Measurements from ENCODE around the gene SAMSN1. TPM values are rescaled to one million over a fixed set of nuclear protein-coding genes. Genes with fewer than 3 reads are reported as not detected.

The SAMSN1 gene
- total and polyA plus RNA-seq, 8 donors: 1.6 to 21.6 (median 11.1) TPM; not detected in 1

- Histone ChIP-seq H3K27me3 (no peaks in the 10 kb centered on the region), H3K27ac (peak overlapping the region in 4 of 5 donors; percentile 23 to 69 (median 41)), H3K36me3 (no peaks in the 10 kb centered on the region), H3K4me3 (peak overlapping the region in 2 of 4 donors; percentile 1 to 30), H3K9me3 (no peaks in the 10 kb centered on the region), H3K4me1 (no peaks in the 10 kb centered on the region)
- DNase-seq: no peak
- TF ChIP-seq POLR2A (IDR thresholded peaks at IDR 0.05) (no peak), CTCF (IDR thresholded peaks at IDR 0.05) (no peak), EP300 (IDR thresholded peaks at IDR 0.05) (no peak), POLR2AphosphoS5 (IDR thresholded peaks at IDR 0.05) (no peak)
- intact Hi-C loops (cut with DNase I; ENCODE audit: low total_unique reads): no loop called here
Measured at GRCh38 chr21:14542638-14543037, 3.5 kb downstream of the SAMSN1 start.

- peak overlapping the region in 4 of 5 donors; percentile 23 to 69 (median 41) for H3K27ac ChIP-seq
- H3K27me3 ChIP-seq: no peaks in the 10 kb centered on the region
- H3K4me3 ChIP-seq: peak overlapping the region in 3 of 4 donors; percentile 1 to 30 (median 3)
- intact Hi-C loops (cut with DNase I; ENCODE audit: low total_unique reads): no loop called here
- no peak for DNase-seq
- H3K36me3 ChIP-seq: no peaks in the 10 kb centered on the region
- TF ChIP-seq EP300 (IDR thresholded peaks at IDR 0.05) (no peak), POLR2A (IDR thresholded peaks at IDR 0.05) (no peak), CTCF (IDR thresholded peaks at IDR 0.05) (no peak), POLR2AphosphoS5 (IDR thresholded peaks at IDR 0.05) (peak in 1 of 3 donors; percentile 8)
- no peaks in the 10 kb centered on the region for H3K9me3 ChIP-seq
- H3K4me1 ChIP-seq: no peaks in the 10 kb centered on the region
- 60 to 65% (median 64%) methylated on average over 8 of the region's 8 CpGs for WGBS, 5 donors
Measured at GRCh38 chr21:14541841-14542490, 4.1 kb downstream of the SAMSN1 start.

GRCh38 chr21:14538483-14538882 is 7.6 kb downstream of the SAMSN1 start:
- H3K27me3 ChIP-seq: no peaks in the 10 kb centered on the region
- H3K4me1 ChIP-seq: no peaks in the 10 kb centered on the region
- no peaks in the 10 kb centered on the region for H3K36me3 ChIP-seq
- H3K27ac ChIP-seq: no peak overlapping the region
- DNase-seq: no peak
- no peak overlapping the region for H3K4me3 ChIP-seq
- no peak for TF ChIP-seq POLR2AphosphoS5 (IDR thresholded peaks at IDR 0.05)
- TF ChIP-seq EP300 (IDR thresholded peaks at IDR 0.05): no peak
- no peak for TF ChIP-seq POLR2A (IDR thresholded peaks at IDR 0.05)
- TF ChIP-seq CTCF (IDR thresholded peaks at IDR 0.05): no peak
- intact Hi-C loops (cut with DNase I; ENCODE audit: low total_unique reads): no loop called here
- no peaks in the 10 kb centered on the region for H3K9me3 ChIP-seq

- intact Hi-C loops (cut with DNase I; ENCODE audit: low total_unique reads): no loop called here
- no peak for TF ChIP-seq POLR2A (IDR thresholded peaks at IDR 0.05)
- no peak for TF ChIP-seq EP300 (IDR thresholded peaks at IDR 0.05)
- TF ChIP-seq CTCF (IDR thresholded peaks at IDR 0.05): no peak
- no peak for TF ChIP-seq POLR2AphosphoS5 (IDR thresholded peaks at IDR 0.05)
- Histone ChIP-seq H3K4me1 (peaks cover 0 to 3% (median 0%) of the 10 kb centered on the region in 4 donors), H3K27me3 (no peaks in the 10 kb centered on the region), H3K36me3 (no peaks in the 10 kb centered on the region), H3K27ac (no peak overlapping the region), H3K9me3 (no peaks in the 10 kb centered on the region), H3K4me3 (no peak overlapping the region)
- no peak for DNase-seq
- 91 to 97% (median 94%) methylated on average over 5 of the region's 5 CpGs for WGBS, 5 donors
Measured at GRCh38 chr21:14536929-14537328, 9.2 kb downstream of the SAMSN1 start.

Measured in stomach (tissue), 9 donors.